ENCODE measurements around the gene TACC3. TPM values are rescaled to one million over a fixed set of nuclear protein-coding genes. Genes with fewer than 3 reads are reported as not detected.

The TACC3 gene
- total RNA-seq, 1 donor from 2014 or later, result 34.4 TPM

DNA sequence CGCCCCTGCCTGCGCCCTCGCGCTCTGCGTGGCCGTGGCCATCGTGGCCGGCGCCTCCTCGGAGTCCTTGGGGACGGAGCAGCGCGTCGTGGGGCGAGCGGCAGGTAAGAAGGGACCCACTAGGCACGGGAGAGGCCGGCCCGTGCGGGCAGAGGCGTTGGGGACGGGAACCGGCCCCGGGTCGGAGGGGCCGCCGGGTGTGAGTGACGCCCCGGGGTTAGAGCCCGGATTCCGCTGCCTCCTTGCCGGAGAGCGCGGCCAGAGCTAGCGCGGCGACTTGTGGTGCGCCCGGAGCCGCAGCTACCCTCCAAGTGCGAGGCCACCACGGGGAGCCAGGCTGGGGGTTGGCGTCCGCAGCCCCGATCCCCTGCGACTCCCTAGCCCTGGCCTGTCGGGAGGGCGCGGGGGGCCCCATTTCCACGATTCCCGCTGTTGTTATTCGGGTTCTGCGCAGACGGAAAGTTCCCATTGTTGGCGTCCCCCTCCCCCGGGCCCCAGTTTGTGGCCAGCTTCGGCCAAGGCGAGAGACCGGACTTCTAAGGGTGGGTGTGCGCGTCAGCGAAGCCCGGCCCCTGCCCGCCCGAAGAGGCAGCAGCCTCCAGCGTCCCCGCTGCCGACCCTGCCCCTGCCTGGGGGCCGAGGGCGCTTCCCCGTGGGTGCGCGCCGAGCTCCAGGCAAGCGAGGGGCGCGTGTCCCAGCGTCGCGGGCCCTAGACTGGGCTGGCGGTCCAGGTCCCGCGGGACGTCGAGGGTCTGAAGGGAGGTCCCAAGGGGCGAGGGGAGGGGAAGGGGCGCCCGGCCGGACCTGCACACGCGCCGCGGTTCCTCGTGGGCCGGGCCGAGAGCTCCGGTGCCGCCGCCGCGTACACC, 72.9 kb downstream of the TACC3 start:
- no peak for ATAC-seq

Other genes with a start within 250 kb of the TACC3 start
- 0.92 TPM for gene FAM53A, start 37.2 kb upstream of the TACC3 start, total RNA-seq
- gene SLBP, start 9.2 kb upstream of the TACC3 start, total RNA-seq, result 31.3 TPM
- gene TMEM129, start 198 bp upstream of the TACC3 start, total RNA-seq, result 25.5 TPM
- 150 TPM for gene FGFR3, start 71.8 kb downstream of the TACC3 start, total RNA-seq
- 55.0 TPM for gene LETM1, start 134.6 kb downstream of the TACC3 start, total RNA-seq
- gene NSD2, start 149.9 kb downstream of the TACC3 start, total RNA-seq, result 42.7 TPM

All from esophagus mucosa (tissue), 1 donor.